GM23338 (cell line): ENCODE data around the gene TUBB3. TPM values are rescaled to one million over a fixed set of nuclear protein-coding genes. Genes with fewer than 3 reads are reported as not detected.

ENCODE experiments used
- ATAC-seq: fragments of 200-7000 bp; cut with Tn5 transposase; 3 replicates; pipeline ENCODE4 v1.9.1; 2020
- DNase-seq: peaks from one replicate; pipeline ENCODE4 v3.0.0-alpha.2; 2015; ENCODE audit warnings: low spot score
- H2AFZ ChIP-seq: fragments of 200-600 bp; sonication (generic); 2 replicates; pipeline ENCODE4 v1.8.0; 2016; ENCODE audit warnings: antibody characterized with exemption, mild to moderate bottlenecking, moderate library complexity
- H3F3A ChIP-seq: fragments of 200-600 bp; sonication (generic); replicated peaks from 2 replicates; pipeline ENCODE4 v1.8.0; 2017; ENCODE audit warnings: antibody characterized with exemption, mixed run types, low read depth
- H3K27ac ChIP-seq: fragments of 200-600 bp; sonication (generic); 2 replicates; pipeline ENCODE4 v1.6.1; 2016; ENCODE audit warnings: low read depth
- H3K27me3 ChIP-seq: fragments of 200-600 bp; sonication (generic); 2 replicates; pipeline ENCODE4 v1.8.0; 2016; ENCODE audit warnings: mild to moderate bottlenecking, mixed run types, moderate library complexity; ENCODE audit not compliant: insufficient read depth
- H3K36me3 ChIP-seq: fragments of 200-600 bp; sonication (generic); 2 replicates; pipeline ENCODE4 v1.8.0; 2016; ENCODE audit warnings: mild to moderate bottlenecking; ENCODE audit not compliant: insufficient read depth
- H3K4me1 ChIP-seq: fragments of 200-600 bp; sonication (generic); 2 replicates; pipeline ENCODE4 v1.8.0; 2016; ENCODE audit warnings: mild to moderate bottlenecking, moderate library complexity; ENCODE audit not compliant: insufficient read depth
- H3K4me2 ChIP-seq: fragments of 200-600 bp; sonication (generic); 2 replicates; pipeline ENCODE4 v1.7.1; 2017; ENCODE audit warnings: mixed run types
- H3K4me3 ChIP-seq: fragments of 200-600 bp; sonication (generic); 2 replicates; pipeline ENCODE4 v1.6.1; 2016; ENCODE audit warnings: mixed run types
- H3K79me2 ChIP-seq: fragments of 200-600 bp; sonication (generic); replicated peaks from 2 replicates; pipeline ENCODE4 v1.8.0; 2017; ENCODE audit warnings: mild to moderate bottlenecking; ENCODE audit not compliant: insufficient read depth
- H3K9me2 ChIP-seq: fragments of 200-600 bp; sonication (generic); 2 replicates; pipeline ENCODE4 v1.8.0; 2017; ENCODE audit not compliant: insufficient read depth
- H4K20me1 ChIP-seq: fragments of 200-600 bp; sonication (generic); replicated peaks from 2 replicates; pipeline ENCODE4 v1.8.0; 2017; ENCODE audit warnings: mild to moderate bottlenecking; ENCODE audit not compliant: insufficient read depth
- H3K27ac Mint-ChIP-seq: 2 replicates; pipeline ENCODE4 v1.8.0; 2020; ENCODE audit warnings: inconsistent platforms, mild to moderate bottlenecking, moderate library complexity, mixed read lengths
- H3K27me3 Mint-ChIP-seq: 3 replicates; pipeline ENCODE4 v1.8.0; 2022; ENCODE audit warnings: low read depth, mild to moderate bottlenecking, moderate library complexity, mixed read lengths, inconsistent platforms; ENCODE audit not compliant: insufficient read depth, poor library complexity
- H3K36me3 Mint-ChIP-seq: 3 replicates; pipeline ENCODE4 v1.8.0; 2021; ENCODE audit warnings: low read depth, mild to moderate bottlenecking, inconsistent platforms, moderate library complexity, mixed read lengths
- H3K4me1 Mint-ChIP-seq: 3 replicates; pipeline ENCODE4 v1.8.0; 2020; ENCODE audit warnings: mild to moderate bottlenecking, inconsistent platforms, mixed read lengths
- H3K4me3 Mint-ChIP-seq: 3 replicates; pipeline ENCODE4 v1.8.0; 2021; ENCODE audit warnings: moderate library complexity, mild to moderate bottlenecking, inconsistent platforms, mixed read lengths
- H3K9me3 Mint-ChIP-seq: 3 replicates; pipeline ENCODE4 v1.8.0; 2020; ENCODE audit warnings: moderate library complexity, mild to moderate bottlenecking, inconsistent platforms, mixed read lengths
- CTCF ChIP-seq, 2 experiments: fragments of 200-600 bp in 1 of 2; sonication (generic) in 1 of 2; conservative IDR thresholded peaks; 2 replicates each; pipeline versions ENCODE4 v1.5.1 to v1.6.1; 2016 to 2017; ENCODE audit warnings: antibody characterized with exemption in 2 of 2, low read depth in 2 of 2, mild to moderate bottlenecking in 2 of 2, moderate library complexity in 1 of 2
- EZH2 ChIP-seq: fragments of 200-600 bp; sonication (generic); IDR thresholded peaks from one replicate; pipeline ENCODE4 v1.8.0; 2017; ENCODE audit warnings: antibody characterized with exemption, mild to moderate bottlenecking, low read depth; ENCODE audit not compliant: unreplicated experiment
- JUNB ChIP-seq: IDR thresholded peaks from one replicate; pipeline ENCODE4 v1.6.1; 2016; ENCODE audit warnings: antibody characterized with exemption; ENCODE audit not compliant: unreplicated experiment
- NANOG ChIP-seq: IDR thresholded peaks from 2 replicates; pipeline ENCODE4 v1.6.1; 2016; ENCODE audit warnings: antibody characterized with exemption, borderline replicate concordance
- POLR2AphosphoS5 ChIP-seq: IDR thresholded peaks from 2 replicates; pipeline ENCODE4 v1.6.1; 2016; ENCODE audit warnings: antibody characterized with exemption, low read depth
- REST ChIP-seq: IDR thresholded peaks from one replicate; pipeline ENCODE4 v1.6.1; 2018; ENCODE audit warnings: antibody characterized with exemption; ENCODE audit not compliant: unreplicated experiment
- ZNF114 ChIP-seq: fragments of 250-450 bp; sonication (Bioruptor Pico); IDR thresholded peaks from 2 replicates; pipeline ENCODE4 v1.5.0; 2020; ENCODE audit warnings: mild to moderate bottlenecking, moderate library complexity
- polyA plus RNA-seq: library from polyadenylated mRNA; unstranded; fragments of >200 nt; fragmentation: Nextera tagmentation; extraction: Ambion mirVana; gene quantifications from 2 replicates; pipeline ENCODE4 v1.2.1, GENCODE V29; 2016
- total RNA-seq: library from RNA; depleted of rRNA; stranded (reverse); fragments of >200 nt; shearing (Covaris generic); gene quantifications from 2 replicates; pipeline ENCODE4 v1.2.3, GENCODE V29; 2014

The TUBB3 gene
- total and polyA plus RNA-seq, 2 experiments from 2014 or later: 149 to 443 TPM

- peaks cover 9% of the 10 kb centered on the region for H3K4me1 Mint-ChIP-seq
- Histone ChIP-seq H3K9me2 (no peaks in the 10 kb centered on the region), H3K27ac (no peak overlapping the region), H3K4me2 (no peak overlapping the region), H3F3A (no peaks in the 10 kb centered on the region), H4K20me1 (no peaks in the 10 kb centered on the region; the same call in 1 of the 2 replicates), H3K36me3 (no peaks in the 10 kb centered on the region), H2AFZ (no peak overlapping the region), H3K4me3 (no peak overlapping the region), H3K4me1 (no peaks in the 10 kb centered on the region), H3K27me3 (no peaks in the 10 kb centered on the region), H3K79me2 (no peaks in the 10 kb centered on the region)
- H3K27ac Mint-ChIP-seq: peak overlapping the region; percentile 94
- H3K9me3 Mint-ChIP-seq: no peaks in the 10 kb centered on the region
- H3K36me3 Mint-ChIP-seq: peaks cover 29% of the 10 kb centered on the region
- no peak for TF ChIP-seq CTCF (conservative IDR thresholded peaks at IDR 0.05; ENCODE audit: low read depth in 2 of 2)
- no peak for TF ChIP-seq REST
- TF ChIP-seq POLR2AphosphoS5: no peak
- no peak for TF ChIP-seq JUNB
- ATAC-seq: peak; percentile 93
- peak overlapping the region; percentile 57 for H3K4me3 Mint-ChIP-seq
- H3K27me3 Mint-ChIP-seq: peaks cover 11% of the 10 kb centered on the region
- peak; percentile 82 for DNase-seq
Observed at GRCh38 chr16:89958068-89958467, 34.9 kb downstream of the TUBB3 start.

GRCh38 chr16:89958596-89958995 lies 35.5 kb downstream of the TUBB3 start:
- no peaks in the 10 kb centered on the region for H3K36me3 ChIP-seq

More at GRCh38 chr16:89958596-89958995, 35.5 kb downstream of the TUBB3 start:
- ATAC-seq: no peak
- Histone ChIP-seq H3K27ac (no peak overlapping the region), H3F3A (no peaks in the 10 kb centered on the region), H3K79me2 (no peaks in the 10 kb centered on the region), H3K4me2 (no peak overlapping the region), H2AFZ (no peak overlapping the region), H3K9me2 (no peaks in the 10 kb centered on the region), H4K20me1 (no peaks in the 10 kb centered on the region; the same call in 1 of the 2 replicates), H3K4me1 (no peaks in the 10 kb centered on the region), H3K4me3 (no peak overlapping the region), H3K27me3 (no peaks in the 10 kb centered on the region)
- peaks cover 9% of the 10 kb centered on the region for H3K4me1 Mint-ChIP-seq
- H3K36me3 Mint-ChIP-seq: peaks cover 29% of the 10 kb centered on the region
- H3K27me3 Mint-ChIP-seq: peaks cover 10% of the 10 kb centered on the region
- no peak overlapping the region; the same call in 2 of the 3 replicates for H3K4me3 Mint-ChIP-seq
- no peaks in the 10 kb centered on the region for H3K9me3 Mint-ChIP-seq
- TF ChIP-seq EZH2: no peak
- TF ChIP-seq NANOG: no peak
- TF ChIP-seq ZNF114 (CRISPR knock-in tag): no peak
- H3K27ac Mint-ChIP-seq: no peak overlapping the region; the same call in 1 of the 2 replicates
- DNase-seq: no peak
